H1 (cell line): ENCODE data around the gene MYO9B. TPM values are rescaled to one million over a fixed set of nuclear protein-coding genes. Genes with fewer than 3 reads are reported as not detected.

Experiments
- CTCF ChIA-PET: fragments of 300-600 bp; sonication (Branson Sonifier 250); formaldehyde crosslinking; loops from one replicate; lab custom pipeline; 2021; ENCODE audit not compliant: partially characterized antibody; lab: Charles Lee
- POLR2A ChIA-PET: fragments of 300-600 bp; sonication (Branson Sonifier 250); formaldehyde crosslinking; loops from one replicate; lab custom pipeline; 2021; ENCODE audit warnings: inconsistent platforms; ENCODE audit not compliant: partially characterized antibody; lab: Charles Lee
- DNase-seq, 2 experiments: peaks; one replicate each; pipeline versions ENCODE4 v3.0.0 to v3.0.0-alpha.2; 2010 to 2022; ENCODE audit warnings: low spot score in 2 of 2, low read depth in 1 of 2, mixed read lengths in 1 of 2
- FAIRE-seq: peaks from 2 replicates; lab custom pipeline; 2011; peaks lifted over from hg19 to GRCh38; lab: Jason Lieb, UNC
- H2AFZ ChIP-seq: 2 replicates; pipeline ENCODE4 v1.8.1; 2012; ENCODE audit warnings: low read length, inconsistent platforms
- H2AK5ac ChIP-seq: 2 replicates; pipeline ENCODE4 v1.6.1; 2013; ENCODE audit warnings: low read depth, low read length
- H2BK120ac ChIP-seq: replicated peaks from 2 replicates; pipeline ENCODE3; 2013; ENCODE audit warnings: low read depth, low read length, inconsistent platforms
- H2BK12ac ChIP-seq: 2 replicates; pipeline ENCODE4 v1.6.1; 2013; ENCODE audit warnings: low read depth, low read length
- H2BK15ac ChIP-seq: 2 replicates; pipeline ENCODE4 v1.6.1; 2013; ENCODE audit warnings: low read length
- H2BK20ac ChIP-seq: 2 replicates; pipeline ENCODE4 v1.6.1; 2013; ENCODE audit warnings: low read length
- H2BK5ac ChIP-seq: 2 replicates; pipeline ENCODE4 v1.6.1; 2013; ENCODE audit warnings: low read depth, low read length
- H3K14ac ChIP-seq: 2 replicates; pipeline ENCODE4 v1.6.1; 2013; ENCODE audit warnings: inconsistent platforms; ENCODE audit not compliant: insufficient read length
- H3K18ac ChIP-seq: 2 replicates; pipeline ENCODE4 v1.6.1; 2013; ENCODE audit warnings: low read length; ENCODE audit errors: extremely low read depth
- H3K23ac ChIP-seq: 2 replicates; pipeline ENCODE4 v1.6.1; 2013; ENCODE audit warnings: inconsistent platforms; ENCODE audit not compliant: insufficient read length
- H3K23me2 ChIP-seq: 2 replicates; pipeline ENCODE4 v1.6.1; 2013; ENCODE audit warnings: low read depth, low read length
- H3K27ac ChIP-seq: 2 replicates; pipeline ENCODE4 v1.6.1; 2011; ENCODE audit warnings: low read depth, low read length, inconsistent platforms
- H3K27me3 ChIP-seq, 4 experiments: replicated peaks in 1 of 4; 1 replicate in 1 of 4; 2 replicates in 3 of 4; pipeline versions ENCODE4 v1.6.1 to v1.8.1; 2011 to 2013; ENCODE audit warnings: low read length in 3 of 4, mild to moderate bottlenecking in 3 of 4, inconsistent platforms in 2 of 4, mixed read lengths in 2 of 4, moderate library complexity in 1 of 4; ENCODE audit not compliant: control insufficient read depth in 3 of 4, insufficient read depth in 3 of 4; ENCODE audit errors: extremely low read depth in 1 of 4
- H3K36me3 ChIP-seq, 4 experiments: 2 replicates each; pipeline versions ENCODE4 v1.6.1 to v1.8.1; 2011 to 2013; ENCODE audit warnings: mild to moderate bottlenecking in 4 of 4, low read length in 3 of 4, moderate library complexity in 2 of 4, control low read depth in 1 of 4, inconsistent platforms in 1 of 4; ENCODE audit not compliant: insufficient read depth in 4 of 4, control insufficient read depth in 2 of 4
- H3K4ac ChIP-seq: replicated peaks from 2 replicates; pipeline ENCODE3; 2013; ENCODE audit warnings: low read length, low read depth, mixed read lengths, inconsistent platforms; ENCODE audit not compliant: insufficient read length
- H3K4me1 ChIP-seq, 4 experiments: replicated peaks in 1 of 4; 1 replicate in 1 of 4; 2 replicates in 3 of 4; pipeline versions ENCODE4 v1.6.1 to v1.8.1; 2011 to 2013; ENCODE audit warnings: low read length in 3 of 4, inconsistent platforms in 2 of 4, mixed read lengths in 1 of 4; ENCODE audit not compliant: insufficient read depth in 4 of 4, control insufficient read depth in 3 of 4
- H3K4me2 ChIP-seq, 2 experiments: 2 replicates each; pipeline versions ENCODE4 v1.6.1 to v1.8.1; 2011 to 2013; ENCODE audit warnings: low read depth in 2 of 2, low read length in 2 of 2, control low read depth in 1 of 2, inconsistent platforms in 1 of 2, mild to moderate bottlenecking in 1 of 2; ENCODE audit not compliant: insufficient read depth in 1 of 2
- H3K4me3 ChIP-seq, 4 experiments: fragments of 200-600, 300-600 bp in 1 of 4; sonication (generic), shearing (Covaris generic), sonication (Bioruptor Twin) in 1 of 4; 2 replicates each; pipeline versions ENCODE4 v1.5.1 to v1.8.1; 2011 to 2016; ENCODE audit warnings: low read length in 4 of 4, low read depth in 3 of 4, control low read depth in 2 of 4, inconsistent platforms in 2 of 4, mild to moderate bottlenecking in 2 of 4, mixed read lengths in 1 of 4, moderate library complexity in 1 of 4; ENCODE audit not compliant: insufficient read depth in 2 of 4; ENCODE audit errors: extremely low read depth in 1 of 4
- H3K56ac ChIP-seq: replicated peaks from 2 replicates; pipeline ENCODE3; 2013; ENCODE audit warnings: low read depth, mild to moderate bottlenecking, mixed read lengths, low read length, inconsistent platforms; ENCODE audit not compliant: insufficient read length
- H3K79me1 ChIP-seq: 2 replicates; pipeline ENCODE4 v1.6.1; 2013; ENCODE audit warnings: low read depth, low read length, control low read depth
- H3K79me2 ChIP-seq, 2 experiments: 2 replicates each; pipeline versions ENCODE4 v1.6.1 to v1.8.1; 2012 to 2013; ENCODE audit warnings: low read length in 2 of 2, mild to moderate bottlenecking in 2 of 2, inconsistent platforms in 1 of 2; ENCODE audit not compliant: insufficient read depth in 2 of 2, control insufficient read depth in 1 of 2
- H3K9ac ChIP-seq, 4 experiments: replicated peaks in 1 of 4; 1 replicate in 1 of 4; 2 replicates in 3 of 4; pipeline versions ENCODE4 v1.6.1 to v1.8.1; 2011 to 2013; ENCODE audit warnings: low read depth in 3 of 4, low read length in 3 of 4, control low read depth in 2 of 4, mild to moderate bottlenecking in 2 of 4, moderate library complexity in 2 of 4, inconsistent platforms in 1 of 4; ENCODE audit errors: extremely low read depth in 1 of 4
- H3K9me3 ChIP-seq, 2 experiments: 2 replicates each; pipeline versions ENCODE4 v1.6.1 to v1.8.1; 2012 to 2013; ENCODE audit warnings: mild to moderate bottlenecking in 2 of 2, moderate library complexity in 2 of 2, control low read depth in 1 of 2, inconsistent platforms in 1 of 2, low read depth in 1 of 2, low read length in 1 of 2, mixed read lengths in 1 of 2; ENCODE audit not compliant: insufficient read depth in 2 of 2
- H4K20me1 ChIP-seq, 2 experiments: replicated peaks in 1 of 2; 2 replicates each; pipeline versions ENCODE3 to v1.8.1; 2011 to 2013; ENCODE audit warnings: inconsistent platforms in 2 of 2, low read length in 2 of 2, mild to moderate bottlenecking in 1 of 2; ENCODE audit not compliant: insufficient read depth in 2 of 2, control insufficient read depth in 1 of 2
- H4K5ac ChIP-seq: 2 replicates; pipeline ENCODE4 v1.6.1; 2013; ENCODE audit warnings: low read length, low read depth, mixed read lengths, inconsistent platforms; ENCODE audit not compliant: insufficient read length
- H4K8ac ChIP-seq: 2 replicates; pipeline ENCODE4 v1.8.0; 2013; ENCODE audit warnings: mild to moderate bottlenecking, moderate library complexity, low read length, inconsistent platforms; ENCODE audit not compliant: insufficient read depth; ENCODE audit errors: extremely low read depth
- H4K91ac ChIP-seq: replicated peaks from 2 replicates; pipeline ENCODE3; 2013; ENCODE audit warnings: low read length, mixed read lengths, inconsistent platforms; ENCODE audit not compliant: insufficient read length
- GTF2F1 ChIP-seq: IDR thresholded peaks from 2 replicates; pipeline ENCODE4 v1.6.1; 2012; ENCODE audit warnings: low read depth, low read length, improper control_type of control experiment, borderline replicate concordance
- KDM1A ChIP-seq: fragments of 200-600, 300-600 bp; sonication (generic); IDR thresholded peaks from 2 replicates; pipeline ENCODE4 v1.7.1; 2016; ENCODE audit warnings: mild to moderate bottlenecking, low read length, borderline replicate concordance
- WGBS, 2 experiments: shearing (Covaris generic) in 1 of 2; methylation state at CpG; one replicate each; pipeline versions ENCODE4 v1.1.6 to v1.1.7; 2013 to 2015; ENCODE audit warnings: low lambda C conversion rate in 2 of 2, mixed read lengths in 2 of 2, inconsistent platforms in 1 of 2, low coverage in 1 of 2, missing lambda C conversion rate in 1 of 2; ENCODE audit not compliant: insufficient replicate concordance in 2 of 2, insufficient coverage in 1 of 2, insufficient read length in 1 of 2; ENCODE audit errors: extremely low coverage in 1 of 2, missing lambda C conversion rate in 1 of 2; 5-methylcytosine and 5-hydroxymethylcytosine counted together
- polyA plus RNA-seq, 7 experiments: library from polyadenylated mRNA; depleted of rRNA in 3 of 7; stranded (reverse) in 5 of 7; unstranded in 2 of 7; fragments of >200 nt in 5 of 7; fragments of 200-250 nt in 2 of 7; gene quantifications; 1 replicate in 5 of 7; 2 replicates in 1 of 7; 4 replicates in 1 of 7; pipeline versions ENCODE4 v1.2.1 to v1.2.3, GENCODE V29; 2011 to 2013; ENCODE audit warnings: missing spikeins in 2 of 7, mixed read lengths in 2 of 7
- total RNA-seq: library from RNA; stranded (reverse); fragmentation: NEBNext Ultra II Directional; extraction: Animal tissue kit (Norgen Biotek cat#: 25700); gene quantifications from 2 replicates; pipeline ENCODE4 v1.2.1, GENCODE V29; 2021

The MYO9B gene
- total and polyA plus RNA-seq, 2 of the 8 experiments (the other 6 are each of a cell fraction or from before 2014, with no cell fraction given), result 27.6 to 77.1 TPM

DNA sequence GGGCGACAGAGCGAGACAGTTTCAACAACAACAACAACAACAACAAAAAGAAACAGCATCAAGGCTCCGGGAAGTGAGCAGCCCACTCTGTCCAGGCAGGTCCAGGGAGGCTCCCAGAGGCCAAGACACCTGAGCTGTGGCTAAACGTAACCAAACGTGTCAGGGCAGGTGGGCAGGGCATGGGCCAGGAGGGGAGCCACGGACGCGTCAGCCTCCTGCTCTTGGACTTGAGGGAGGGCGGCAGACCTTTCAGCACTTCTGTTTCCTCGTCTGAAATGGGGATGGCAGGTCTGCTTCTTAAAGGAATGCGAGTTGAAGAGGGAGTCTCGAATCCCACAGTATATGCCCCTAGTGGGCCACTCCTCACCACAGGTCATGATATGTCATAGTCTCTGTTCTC, 53.8 kb downstream of the MYO9B start:
- no peaks in the 10 kb centered on the region for H3K23me2 ChIP-seq
- H3K9ac ChIP-seq, result no peak overlapping the region
- H4K20me1 ChIP-seq, result peaks cover 0 to 2% of the 10 kb centered on the region in 2 experiments

More for the DNA sequence above, 53.8 kb downstream of the MYO9B start:
- Histone ChIP-seq H3K36me3 (no peaks in the 10 kb centered on the region), H3K23ac (no peak overlapping the region), H3K27me3 (no peaks in the 10 kb centered on the region), H3K4me3 (no peak overlapping the region), H2AK5ac (peak overlapping the region; percentile 82; the same call in 1 of the 2 replicates), H3K4ac (no peak overlapping the region), H3K9me3 (no peaks in the 10 kb centered on the region), H4K91ac (no peak overlapping the region), H3K4me1 (peaks cover 0 to 9% (median 5%) of the 10 kb centered on the region in 4 experiments; a peak in 4 of 7 replicates), H3K79me1 (no peaks in the 10 kb centered on the region; the same call in 1 of the 2 replicates), H2BK12ac (peak overlapping the region; percentile 29; the same call in 1 of the 2 replicates), H3K27ac (no peak overlapping the region), H3K79me2 (no peaks in the 10 kb centered on the region), H3K4me2 (no peak overlapping the region), H3K56ac (no peak overlapping the region), H2BK5ac (peak overlapping the region; percentile 44; the same call in 1 of the 2 replicates), H3K14ac (no peak overlapping the region), H2BK120ac (no peak overlapping the region), H4K8ac (no peak overlapping the region), H2AFZ (no peak overlapping the region), H3K18ac (no peak overlapping the region), H2BK15ac (no peak overlapping the region), H4K5ac (no peak overlapping the region), H2BK20ac (no peak overlapping the region)
- ChIA-PET CTCF (interaction anchor here (0.9 to 1.1 kb wide), 3 partner anchors 23 to 93 kb away, joined by 3 read pairs; no protein-coding TSS in a partner anchor), POLR2A (interaction anchor here (0.6 to 1.1 kb wide), 2 partner anchors 31 to 417 kb away, joined by 3 read pairs; no protein-coding TSS in a partner anchor)
- TF ChIP-seq GTF2F1, result no peak
- TF ChIP-seq KDM1A, result no peak
- no peak for FAIRE-seq
- 88% methylated on average over 12 of the region's 12 CpGs; no CpG with 5 or more reads in 1 of the 2 experiments for WGBS, 2 experiments
- DNase-seq, result no peak
